Activated naive CD4-positive, alpha-beta T cell treated with anti-CD3 and anti-CD28 coated beads, Interleukin-2, amount 50 U/mL, for 24 hours (primary cell): ENCODE measurements around the gene EPS8L2.
"Not testable (repeated sequence)": the region's sequence is repeated elsewhere in the genome, so short reads cannot be mapped to it uniquely, and the experiment has no call there.

Experiments used
- H3K27ac Mint-ChIP-seq: one replicate; pipeline ENCODE4 v1.8.0; 2021; ENCODE audit warnings: mild to moderate bottlenecking, mixed read lengths
- H3K27me3 Mint-ChIP-seq: one replicate; pipeline ENCODE4 v1.8.0; 2021; ENCODE audit warnings: mixed read lengths
- H3K36me3 Mint-ChIP-seq: one replicate; pipeline ENCODE4 v1.8.0; 2021; ENCODE audit warnings: mixed read lengths
- H3K4me1 Mint-ChIP-seq: one replicate; pipeline ENCODE4 v1.8.0; 2021; ENCODE audit warnings: mixed read lengths
- H3K4me3 Mint-ChIP-seq: one replicate; pipeline ENCODE4 v1.8.0; 2021; ENCODE audit warnings: mild to moderate bottlenecking, mixed read lengths
- H3K9me3 Mint-ChIP-seq: one replicate; pipeline ENCODE4 v1.8.0; 2021; ENCODE audit warnings: mixed read lengths

The EPS8L2 gene

GRCh38 chr11:680476-680875, 25.6 kb upstream of the EPS8L2 start:
- Mint-ChIP-seq H3K4me3 (no peak overlapping the region), H3K9me3 (no peaks in the 10 kb centered on the region), H3K27ac (no peak overlapping the region), H3K4me1 (no peaks in the 10 kb centered on the region), H3K36me3 (peaks cover 22% of the 10 kb centered on the region), H3K27me3 (no peaks in the 10 kb centered on the region)

- Mint-ChIP-seq H3K9me3 (no peaks in the 10 kb centered on the region), H3K4me1 (no peaks in the 10 kb centered on the region), H3K27me3 (no peaks in the 10 kb centered on the region), H3K36me3 (peaks cover 22% of the 10 kb centered on the region), H3K27ac (no peak overlapping the region), H3K4me3 (no peak overlapping the region)
Observed at GRCh38 chr11:680970-681369, 25.1 kb upstream of the EPS8L2 start.

- peaks cover 11% of the 10 kb centered on the region for H3K4me1 Mint-ChIP-seq
- peaks cover 23% of the 10 kb centered on the region for H3K36me3 Mint-ChIP-seq
- no peaks in the 10 kb centered on the region for H3K9me3 Mint-ChIP-seq
- H3K27me3 Mint-ChIP-seq, result no peaks in the 10 kb centered on the region
- H3K4me3 Mint-ChIP-seq, result no peak overlapping the region
- H3K27ac Mint-ChIP-seq, result no peak overlapping the region
Observed at GRCh38 chr11:686451-687243, 19.4 kb upstream of the EPS8L2 start.

GRCh38 chr11:687751-688150, 18.3 kb upstream of the EPS8L2 start:
- Mint-ChIP-seq H3K27me3 (no peaks in the 10 kb centered on the region), H3K4me1 (peaks cover 19% of the 10 kb centered on the region)

GRCh38 chr11:688681-689080, 17.4 kb upstream of the EPS8L2 start:
- H3K4me1 Mint-ChIP-seq, result peaks cover 27% of the 10 kb centered on the region
- peaks cover 10% of the 10 kb centered on the region for H3K36me3 Mint-ChIP-seq
- no peak overlapping the region for H3K4me3 Mint-ChIP-seq
- H3K9me3 Mint-ChIP-seq, result no peaks in the 10 kb centered on the region
- H3K27ac Mint-ChIP-seq, result no peak overlapping the region
- no peaks in the 10 kb centered on the region for H3K27me3 Mint-ChIP-seq

More at GRCh38 chr11:687751-688150, 18.3 kb upstream of the EPS8L2 start:
- peaks cover 18% of the 10 kb centered on the region for H3K36me3 Mint-ChIP-seq
- no peaks in the 10 kb centered on the region for H3K9me3 Mint-ChIP-seq
- no peak overlapping the region for H3K4me3 Mint-ChIP-seq
- no peak overlapping the region for H3K27ac Mint-ChIP-seq

- H3K36me3 Mint-ChIP-seq, result peaks cover 8% of the 10 kb centered on the region
- H3K9me3 Mint-ChIP-seq, result no peaks in the 10 kb centered on the region
- peaks cover 29% of the 10 kb centered on the region for H3K4me1 Mint-ChIP-seq
- H3K27ac Mint-ChIP-seq, result no peak overlapping the region
- H3K4me3 Mint-ChIP-seq, result no peak overlapping the region
- no peaks in the 10 kb centered on the region for H3K27me3 Mint-ChIP-seq
Observed at GRCh38 chr11:689625-690024, 16.4 kb upstream of the EPS8L2 start.

GRCh38 chr11:690244-690643, 15.8 kb upstream of the EPS8L2 start:
- not testable (repeated sequence) for H3K9me3 Mint-ChIP-seq, H3K4me3 Mint-ChIP-seq, H3K36me3 Mint-ChIP-seq, H3K27me3 Mint-ChIP-seq, H3K27ac Mint-ChIP-seq
- peaks cover 29% of the 10 kb centered on the region for H3K4me1 Mint-ChIP-seq

GRCh38 chr11:690738-691633, 15.0 kb upstream of the EPS8L2 start:
- peak overlapping the region; percentile 65 for H3K4me3 Mint-ChIP-seq
- no peaks in the 10 kb centered on the region for H3K9me3 Mint-ChIP-seq
- peak overlapping the region; percentile 62 for H3K27ac Mint-ChIP-seq
- H3K36me3 Mint-ChIP-seq, result peaks cover 8% of the 10 kb centered on the region
- H3K4me1 Mint-ChIP-seq, result peaks cover 29% of the 10 kb centered on the region
- H3K27me3 Mint-ChIP-seq, result no peaks in the 10 kb centered on the region

- Mint-ChIP-seq H3K4me1 (peaks cover 35% of the 10 kb centered on the region), H3K27me3 (no peaks in the 10 kb centered on the region), H3K27ac (peak overlapping the region; percentile 61), H3K9me3 (no peaks in the 10 kb centered on the region), H3K4me3 (peak overlapping the region; percentile 65), H3K36me3 (peaks cover 6% of the 10 kb centered on the region)
Observed at GRCh38 chr11:691710-692590, 14.1 kb upstream of the EPS8L2 start.

GRCh38 chr11:692824-693414, 13.1 kb upstream of the EPS8L2 start:
- Mint-ChIP-seq H3K27ac (peak overlapping the region; percentile 90), H3K9me3 (no peaks in the 10 kb centered on the region), H3K4me1 (peaks cover 44% of the 10 kb centered on the region), H3K36me3 (no peaks in the 10 kb centered on the region), H3K4me3 (peak overlapping the region; percentile 86), H3K27me3 (no peaks in the 10 kb centered on the region)

- peaks cover 49% of the 10 kb centered on the region for H3K4me1 Mint-ChIP-seq
Observed at GRCh38 chr11:693415-693831, 12.6 kb upstream of the EPS8L2 start.

GRCh38 chr11:693887-694562, 12.0 kb upstream of the EPS8L2 start:
- H3K36me3 Mint-ChIP-seq, result no peaks in the 10 kb centered on the region
- peak overlapping the region; percentile 90 for H3K27ac Mint-ChIP-seq
- H3K9me3 Mint-ChIP-seq, result no peaks in the 10 kb centered on the region
- peak overlapping the region; percentile 86 for H3K4me3 Mint-ChIP-seq
- H3K27me3 Mint-ChIP-seq, result no peaks in the 10 kb centered on the region
- H3K4me1 Mint-ChIP-seq, result peaks cover 49% of the 10 kb centered on the region

More at GRCh38 chr11:693415-693831, 12.6 kb upstream of the EPS8L2 start:
- Mint-ChIP-seq H3K4me3 (peak overlapping the region; percentile 86), H3K9me3 (no peaks in the 10 kb centered on the region), H3K27me3 (no peaks in the 10 kb centered on the region), H3K27ac (peak overlapping the region; percentile 90), H3K36me3 (no peaks in the 10 kb centered on the region)

GRCh38 chr11:694563-695287, 11.3 kb upstream of the EPS8L2 start, which contains the start of gene DEAF1:
Gene DEAF1 (minus strand): TSS chr11:695222. CDS start chr11:695047, 175 bp downstream.
- Mint-ChIP-seq H3K27ac (peak within 1 kb of the TSS; percentile 98), H3K36me3 (no peaks in the 10 kb centered on the region), H3K4me3 (peak within 1 kb of the TSS; percentile 87), H3K27me3 (no peaks in the 10 kb centered on the region), H3K4me1 (peaks cover 49% of the 10 kb centered on the region), H3K9me3 (no peaks in the 10 kb centered on the region)

GRCh38 chr11:695288-695537, 10.8 kb upstream of the EPS8L2 start:
- no peaks in the 10 kb centered on the region for H3K27me3 Mint-ChIP-seq

More at GRCh38 chr11:695288-695537, 10.8 kb upstream of the EPS8L2 start:
- peaks cover 49% of the 10 kb centered on the region for H3K4me1 Mint-ChIP-seq
- peak overlapping the region; percentile 98 for H3K27ac Mint-ChIP-seq
- H3K4me3 Mint-ChIP-seq, result peak overlapping the region; percentile 87
- no peaks in the 10 kb centered on the region for H3K9me3 Mint-ChIP-seq
- no peaks in the 10 kb centered on the region for H3K36me3 Mint-ChIP-seq
